Karpas-422 (cell line): ENCODE data around the gene ANAPC7. TPM values are rescaled to one million over a fixed set of nuclear protein-coding genes. Genes with fewer than 3 reads are reported as not detected.
"Not testable (repeated sequence)": the region's sequence is repeated elsewhere in the genome, so short reads cannot be mapped to it uniquely, and the experiment has no call there.

ENCODE experiments used
- DNase-seq: peaks from one replicate; pipeline ENCODE4 v3.0.0-alpha.2; 2015
- H2AFZ ChIP-seq: fragments of 200-600 bp; sonication (generic); 2 replicates; pipeline ENCODE4 v1.6.1; 2014; ENCODE audit warnings: antibody characterized with exemption, low read length, mixed read lengths
- H3K27ac ChIP-seq: fragments of 200-600 bp; sonication (generic); 2 replicates; pipeline ENCODE4 v1.5.1; 2014; ENCODE audit warnings: mild to moderate bottlenecking, low read length, moderate library complexity
- H3K27me3 ChIP-seq: fragments of 200-600 bp; sonication (generic); 2 replicates; pipeline ENCODE4 v1.6.1; 2014; ENCODE audit warnings: low read length, mixed read lengths
- H3K36me3 ChIP-seq: fragments of 200-600 bp; sonication (generic); 2 replicates; pipeline ENCODE4 v1.6.1; 2014; ENCODE audit warnings: low read length, mixed read lengths; ENCODE audit not compliant: insufficient read depth
- H3K4me1 ChIP-seq: fragments of 200-600 bp; sonication (generic); 2 replicates; pipeline ENCODE4 v1.6.1; 2014; ENCODE audit warnings: mild to moderate bottlenecking, low read length, mixed read lengths
- H3K4me2 ChIP-seq: fragments of 200-600 bp; sonication (generic); 2 replicates; pipeline ENCODE4 v1.6.1; 2014; ENCODE audit warnings: low read length, low read depth, mild to moderate bottlenecking; ENCODE audit not compliant: poor library complexity, severe bottlenecking
- H3K4me3 ChIP-seq: fragments of 200-600 bp; sonication (generic); 2 replicates; pipeline ENCODE4 v1.5.1; 2014; ENCODE audit warnings: mild to moderate bottlenecking, antibody characterized with exemption, low read length, mixed read lengths
- H3K79me2 ChIP-seq: fragments of 200-600 bp; sonication (generic); 2 replicates; pipeline ENCODE4 v1.6.1; 2014; ENCODE audit warnings: mild to moderate bottlenecking, low read length, mixed read lengths
- H3K9ac ChIP-seq: fragments of 200-600 bp; sonication (generic); 2 replicates; pipeline ENCODE4 v1.6.0; 2014; ENCODE audit warnings: low read length
- H3K9me2 ChIP-seq: fragments of 200-600 bp; sonication (generic), shearing (Covaris generic); replicated peaks from 2 replicates; pipeline ENCODE4 v1.6.0; 2014; ENCODE audit warnings: mild to moderate bottlenecking, low read length, moderate library complexity; ENCODE audit not compliant: insufficient read depth
- H3K9me3 ChIP-seq: fragments of 300-700, 200-600 bp; sonication (generic); 2 replicates; pipeline ENCODE4 v1.6.1; 2014; ENCODE audit warnings: low read length, mixed read lengths
- H4K20me1 ChIP-seq: fragments of 200-600 bp; sonication (generic); 2 replicates; pipeline ENCODE4 v1.6.1; 2014; ENCODE audit warnings: mild to moderate bottlenecking, antibody characterized with exemption, low read length, low read depth; ENCODE audit not compliant: insufficient read depth
- total RNA-seq: library from RNA; depleted of rRNA; stranded (reverse); fragments of >200 nt; shearing (Covaris generic); gene quantifications from 2 replicates; pipeline ENCODE4 v1.2.3, GENCODE V29; 2014; ENCODE audit warnings: low replicate concordance

ANAPC7 gene
- total RNA-seq, 1 experiment from 2014 or later, result 62.1 TPM

DNA sequence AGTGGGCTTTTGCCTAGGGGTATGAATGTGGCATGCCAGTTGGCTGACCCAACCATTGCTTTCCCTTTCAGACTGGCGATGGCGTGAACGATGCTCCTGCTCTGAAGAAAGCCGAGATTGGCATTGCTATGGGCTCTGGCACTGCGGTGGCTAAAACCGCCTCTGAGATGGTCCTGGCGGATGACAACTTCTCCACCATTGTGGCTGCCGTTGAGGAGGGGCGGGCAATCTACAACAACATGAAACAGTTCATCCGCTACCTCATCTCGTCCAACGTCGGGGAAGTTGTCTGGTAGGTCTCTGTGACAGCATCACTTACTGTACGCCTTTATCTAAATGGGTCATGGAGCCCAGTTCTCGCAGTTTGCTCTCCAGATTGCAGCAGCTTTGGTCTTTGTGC is 61.4 kb downstream of the ANAPC7 start:
- no peak for DNase-seq
- Histone ChIP-seq H3K4me2 (no peak overlapping the region), H3K4me3 (no peak overlapping the region), H4K20me1 (peaks cover 10% of the 10 kb centered on the region; the same call in 1 of the 2 replicates), H2AFZ (no peak overlapping the region), H3K9me3 (no peaks in the 10 kb centered on the region), H3K79me2 (peaks cover 25% of the 10 kb centered on the region), H3K9ac (no peak overlapping the region), H3K9me2 (no peaks in the 10 kb centered on the region), H3K4me1 (peaks cover 37% of the 10 kb centered on the region), H3K27ac (no peak overlapping the region), H3K36me3 (peaks cover 93% of the 10 kb centered on the region), H3K27me3 (no peaks in the 10 kb centered on the region)

GRCh38 chr12:110340706-110341105 is 62.8 kb downstream of the ANAPC7 start:
- Histone ChIP-seq H3K79me2 (peaks cover 33% of the 10 kb centered on the region), H4K20me1 (peaks cover 10% of the 10 kb centered on the region; the same call in 1 of the 2 replicates), H3K36me3 (peaks cover 95% of the 10 kb centered on the region), H3K27me3 (no peaks in the 10 kb centered on the region), H3K9me2 (no peaks in the 10 kb centered on the region), H3K27ac (no peak overlapping the region), H3K4me1 (peaks cover 51% of the 10 kb centered on the region), H3K9me3 (no peaks in the 10 kb centered on the region), H3K9ac (no peak overlapping the region), H3K4me3 (no peak overlapping the region), H3K4me2 (no peak overlapping the region), H2AFZ (no peak overlapping the region)
- DNase-seq, result no peak

DNA sequence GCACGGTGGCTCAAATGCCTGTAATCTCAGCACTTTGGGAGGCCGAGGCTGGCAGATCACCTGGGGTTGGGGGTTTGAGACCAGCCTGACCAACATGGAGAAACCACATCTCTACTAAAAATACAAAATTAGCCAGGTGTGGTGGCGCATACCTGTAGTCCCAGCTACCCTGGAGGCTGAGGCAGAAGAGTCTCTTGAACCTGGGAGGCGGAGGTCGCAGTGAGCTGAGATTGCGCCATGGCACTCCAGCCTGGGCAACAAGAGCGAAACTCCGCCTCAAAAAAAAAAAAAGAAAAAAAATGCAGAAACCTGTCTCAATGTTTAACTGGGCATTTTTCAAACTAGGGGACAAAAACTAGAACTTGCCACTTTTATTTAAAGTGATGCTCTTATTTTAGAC is 63.2 kb downstream of the ANAPC7 start:
- H3K79me2 ChIP-seq, result peaks cover 33% of the 10 kb centered on the region
- not testable (repeated sequence) for H4K20me1 ChIP-seq, H3K4me2 ChIP-seq, H3K9me3 ChIP-seq, H3K4me3 ChIP-seq, DNase-seq, H2AFZ ChIP-seq, H3K9ac ChIP-seq, H3K9me2 ChIP-seq, H3K27me3 ChIP-seq
- H3K4me1 ChIP-seq, result peaks cover 51% of the 10 kb centered on the region
- peaks cover 95% of the 10 kb centered on the region for H3K36me3 ChIP-seq
- 0 out of 2 replicates have a peak overlapping the region, but pooled peaks have one; percentile 79 for H3K27ac ChIP-seq

DNA sequence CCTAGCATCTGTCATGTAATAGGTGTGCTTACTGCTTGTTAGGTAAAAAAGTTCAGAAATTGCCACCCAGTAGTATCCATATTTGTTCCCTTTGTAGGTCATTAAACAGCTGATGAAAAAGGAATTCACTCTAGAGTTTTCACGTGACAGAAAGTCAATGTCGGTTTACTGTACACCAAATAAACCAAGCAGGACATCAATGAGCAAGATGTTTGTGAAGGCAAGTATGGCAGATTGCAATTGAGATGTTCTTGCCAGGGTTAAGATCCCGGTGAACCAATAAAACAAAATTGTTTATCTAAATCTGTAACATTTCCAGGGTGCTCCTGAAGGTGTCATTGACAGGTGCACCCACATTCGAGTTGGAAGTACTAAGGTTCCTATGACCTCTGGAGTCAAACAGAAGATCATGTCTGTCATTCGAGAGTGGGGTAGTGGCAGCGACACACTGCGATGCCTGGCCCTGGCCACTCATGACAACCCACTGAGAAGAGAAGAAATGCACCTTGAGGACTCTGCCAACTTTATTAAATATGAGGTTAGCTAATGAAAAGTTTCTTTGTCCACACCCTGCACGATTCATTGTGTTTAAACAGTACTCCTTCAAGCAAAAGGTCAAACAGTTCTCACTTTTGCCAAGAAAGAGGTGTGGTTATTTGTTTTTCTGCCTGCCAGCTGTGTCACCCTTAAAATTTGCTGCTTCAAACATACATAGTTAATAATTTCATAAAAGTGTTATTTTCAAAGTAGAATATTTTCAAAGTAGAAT is 64.1 kb downstream of the ANAPC7 start:
- H3K4me3 ChIP-seq, result no peak overlapping the region
- H2AFZ ChIP-seq, result no peak overlapping the region
- peaks cover 48% of the 10 kb centered on the region for H3K4me1 ChIP-seq
- H3K27me3 ChIP-seq, result no peaks in the 10 kb centered on the region
- no peak for DNase-seq
- H3K4me2 ChIP-seq, result peak overlapping the region; percentile 46
- peaks cover 10% of the 10 kb centered on the region; the same call in 1 of the 2 replicates for H4K20me1 ChIP-seq
- no peaks in the 10 kb centered on the region for H3K9me2 ChIP-seq
- peaks cover 91% of the 10 kb centered on the region for H3K36me3 ChIP-seq
- peak overlapping the region; percentile 79 for H3K27ac ChIP-seq
- no peak overlapping the region for H3K9ac ChIP-seq
- H3K9me3 ChIP-seq, result no peaks in the 10 kb centered on the region
- peaks cover 33% of the 10 kb centered on the region for H3K79me2 ChIP-seq

GRCh38 chr12:110338754-110339153 is 64.8 kb downstream of the ANAPC7 start:
- Histone ChIP-seq H4K20me1 (peaks cover 10% of the 10 kb centered on the region; the same call in 1 of the 2 replicates), H3K4me2 (peak overlapping the region; percentile 46), H3K9me2 (no peaks in the 10 kb centered on the region), H3K27me3 (no peaks in the 10 kb centered on the region), H3K9ac (no peak overlapping the region), H3K27ac (peak overlapping the region; percentile 79), H3K36me3 (peaks cover 91% of the 10 kb centered on the region), H3K4me1 (peaks cover 52% of the 10 kb centered on the region), H3K79me2 (peaks cover 36% of the 10 kb centered on the region), H2AFZ (no peak overlapping the region), H3K4me3 (no peak overlapping the region), H3K9me3 (no peaks in the 10 kb centered on the region)
- peak; percentile 90 for DNase-seq

DNA sequence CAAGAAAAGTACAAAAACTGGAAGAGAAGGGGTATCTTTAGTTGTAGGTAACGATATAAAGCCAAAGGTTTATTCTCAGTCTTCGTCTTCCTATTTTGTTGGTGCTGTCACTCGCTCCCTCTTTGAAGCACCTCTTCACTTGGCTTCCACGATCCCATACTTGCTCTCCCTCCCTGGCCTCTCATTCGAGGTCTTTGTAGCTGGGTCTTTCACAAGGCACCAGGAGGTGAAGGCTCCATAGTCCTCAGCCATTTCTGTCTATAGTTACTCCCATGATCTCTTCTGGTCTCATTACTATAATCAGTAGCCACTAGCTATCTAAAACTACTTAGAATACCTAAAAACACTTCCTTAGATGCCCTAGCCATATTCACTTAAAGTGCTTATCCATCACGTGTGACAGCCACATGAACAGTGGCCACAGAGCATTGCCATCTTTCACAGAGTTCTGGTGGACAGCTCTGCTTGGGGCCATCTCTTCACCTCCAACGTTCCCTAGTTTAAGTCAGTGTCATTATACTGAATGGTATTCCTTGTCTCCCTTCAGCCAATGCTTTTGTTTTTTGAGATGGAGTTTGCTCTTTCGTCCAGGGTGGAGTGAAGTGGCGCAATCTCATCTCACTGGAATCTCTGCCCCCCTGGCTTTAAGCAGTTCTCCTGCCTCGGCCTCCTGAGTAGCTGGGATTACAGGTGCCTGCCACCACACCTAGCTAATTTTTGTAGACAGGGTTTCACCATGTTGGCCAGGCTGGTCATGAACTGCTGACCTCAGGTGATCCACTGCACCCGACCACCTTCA is 65.4 kb downstream of the ANAPC7 start:
- Histone ChIP-seq H3K27ac (peak overlapping the region; percentile 79; the same call in 1 of the 2 replicates), H3K79me2 (peaks cover 36% of the 10 kb centered on the region)

DNA sequence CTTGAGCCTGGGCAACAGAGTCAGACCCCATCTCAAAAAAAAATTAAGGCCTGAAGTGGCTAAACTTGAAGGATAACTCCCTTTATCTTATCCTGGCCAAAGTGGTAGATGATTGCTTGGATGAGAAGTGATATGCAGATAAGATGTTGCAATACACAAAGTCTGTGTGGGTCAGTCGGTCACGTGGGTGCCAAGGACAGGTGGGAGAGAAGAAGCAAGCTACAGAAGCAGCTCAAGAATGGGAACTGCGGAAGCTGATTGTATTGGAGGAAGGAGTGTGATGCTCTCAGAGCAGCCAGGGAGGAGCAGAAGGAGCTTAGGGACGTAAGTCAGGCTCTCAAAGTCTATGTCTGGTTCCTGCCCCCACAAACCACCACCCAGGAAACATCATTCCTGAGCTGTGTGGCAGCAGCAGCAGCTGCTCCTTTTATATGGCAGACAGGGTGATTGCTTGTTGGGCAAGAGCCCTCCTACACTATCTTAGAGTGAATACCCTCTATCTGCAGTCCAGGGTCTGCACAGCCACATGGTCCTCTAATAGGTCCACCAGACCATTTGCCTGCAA is 67.9 kb downstream of the ANAPC7 start:
- H3K4me2 ChIP-seq, result no peak overlapping the region
- H3K36me3 ChIP-seq, result peaks cover 87% of the 10 kb centered on the region
- H3K9me2 ChIP-seq, result no peaks in the 10 kb centered on the region
- no peaks in the 10 kb centered on the region for H3K27me3 ChIP-seq
- no peak overlapping the region for H3K9ac ChIP-seq
- peaks cover 54% of the 10 kb centered on the region for H3K79me2 ChIP-seq
- H3K4me3 ChIP-seq, result no peak overlapping the region
- H3K4me1 ChIP-seq, result peaks cover 57% of the 10 kb centered on the region
- peaks cover 15% of the 10 kb centered on the region; the same call in 1 of the 2 replicates for H4K20me1 ChIP-seq
- H2AFZ ChIP-seq, result no peak overlapping the region
- no peaks in the 10 kb centered on the region for H3K9me3 ChIP-seq
- H3K27ac ChIP-seq, result no peak overlapping the region
- no peak for DNase-seq

More for the DNA sequence above, 65.4 kb downstream of the ANAPC7 start:
- DNase-seq, result no peak
- no peaks in the 10 kb centered on the region for H3K9me3 ChIP-seq
- no peaks in the 10 kb centered on the region for H3K9me2 ChIP-seq
- peaks cover 91% of the 10 kb centered on the region for H3K36me3 ChIP-seq
- peaks cover 57% of the 10 kb centered on the region for H3K4me1 ChIP-seq
- peak overlapping the region; percentile 46 for H3K4me2 ChIP-seq
- H3K9ac ChIP-seq, result no peak overlapping the region
- no peaks in the 10 kb centered on the region for H3K27me3 ChIP-seq
- no peak overlapping the region for H2AFZ ChIP-seq
- H4K20me1 ChIP-seq, result peaks cover 10% of the 10 kb centered on the region; the same call in 1 of the 2 replicates
- no peak overlapping the region for H3K4me3 ChIP-seq

- Histone ChIP-seq H3K79me2 (peaks cover 63% of the 10 kb centered on the region), H3K4me3 (no peak overlapping the region), H3K27ac (no peak overlapping the region), H3K4me2 (no peak overlapping the region), H3K9me3 (no peaks in the 10 kb centered on the region), H3K36me3 (peaks cover 82% of the 10 kb centered on the region), H2AFZ (no peak overlapping the region), H3K9me2 (no peaks in the 10 kb centered on the region), H3K9ac (no peak overlapping the region), H4K20me1 (peaks cover 13% of the 10 kb centered on the region; the same call in 1 of the 2 replicates), H3K27me3 (no peaks in the 10 kb centered on the region), H3K4me1 (peaks cover 49% of the 10 kb centered on the region)
- no peak for DNase-seq
Observed at GRCh38 chr12:110333201-110333600, 70.3 kb downstream of the ANAPC7 start.
